Renal cortex interstitium (tissue), 11 donors: ENCODE data around the gene CDHR2. TPM values are rescaled to one million over a fixed set of nuclear protein-coding genes. Genes with fewer than 3 reads are reported as not detected.

Experiments used
- DNase-seq, 11 donors: peaks; one replicate each; pipeline ENCODE4 v3.0.0-alpha.2; 2013; ENCODE audit warnings: low read depth in 9 of 11, low spot score in 4 of 11; ENCODE audit errors: extremely low read depth in 1 of 11
- polyA plus RNA-seq, 3 donors: library from polyadenylated mRNA; unstranded; fragments of 120-200 nt; gene quantifications; one replicate each; pipeline ENCODE4 v1.2.1, GENCODE V29; 2013; ENCODE audit not compliant: insufficient read length in 3 of 3

CDHR2 gene
- polyA plus RNA-seq, 3 donors = 21.5 to 25.8 (median 24.4) TPM

GRCh38 chr5:176625966-176626875 is 77.1 kb downstream of the CDHR2 start:
- no peak for DNase-seq

GRCh38 chr5:176626876-176627236 is 77.7 kb downstream of the CDHR2 start:
- no peak for DNase-seq

- no peak for DNase-seq
Observed at GRCh38 chr5:176627582-176627981, 78.4 kb downstream of the CDHR2 start.

GRCh38 chr5:176628406-176629228 is 79.5 kb downstream of the CDHR2 start:
- no peak for DNase-seq

- DNase-seq = no peak
Observed at GRCh38 chr5:176629317-176629852, 80.2 kb downstream of the CDHR2 start.

GRCh38 chr5:176629853-176630680 is 80.9 kb downstream of the CDHR2 start, which contains the start of the genes EIF4E1B and SNCB:
Gene EIF4E1B (plus strand): TSS chr5:176630675. CDS start chr5:176642788, 12,113 bp downstream.
Gene SNCB (minus strand): TSS chr5:176630534. CDS start chr5:176629654, 880 bp downstream.
- peak in 5 of 11 donors; percentile 5 to 49 (median 33) for DNase-seq

GRCh38 chr5:176630681-176631222 is 81.6 kb downstream of the CDHR2 start:
- DNase-seq = peak in 1 of 11 donors; percentile 13

GRCh38 chr5:176631383-176632200 is 82.5 kb downstream of the CDHR2 start:
- no peak for DNase-seq

- DNase-seq = no peak
Observed at GRCh38 chr5:176632745-176633144, 83.6 kb downstream of the CDHR2 start.

- DNase-seq = no peak
Observed at GRCh38 chr5:176633598-176633997, 84.5 kb downstream of the CDHR2 start.

GRCh38 chr5:176636426-176636825 is 87.3 kb downstream of the CDHR2 start:
- DNase-seq = no peak

GRCh38 chr5:176637556-176637955 is 88.4 kb downstream of the CDHR2 start:
- no peak for DNase-seq

- no peak for DNase-seq
Observed at GRCh38 chr5:176638437-176638836, 89.3 kb downstream of the CDHR2 start.

- no peak for DNase-seq
Observed at GRCh38 chr5:176639208-176639607, 90.1 kb downstream of the CDHR2 start.

GRCh38 chr5:176639981-176640380 is 90.8 kb downstream of the CDHR2 start:
- no peak for DNase-seq

GRCh38 chr5:176640616-176641015 is 91.5 kb downstream of the CDHR2 start:
- no peak for DNase-seq

GRCh38 chr5:176642675-176643490 is 93.7 kb downstream of the CDHR2 start:
- DNase-seq = no peak
